ENCODE data around the gene LYL1. TPM values are rescaled to one million over a fixed set of nuclear protein-coding genes. Genes with fewer than 3 reads are reported as not detected.
A peak's percentile ranks its signal among the peaks of the same experiment; 100 is the strongest.

Gene LYL1
- total and polyA plus RNA-seq, 9 of the 15 experiments (the other 6 are each of a cell fraction or from before 2014, with no cell fraction given): 1.3 to 266 (median 34.0) TPM

DNA sequence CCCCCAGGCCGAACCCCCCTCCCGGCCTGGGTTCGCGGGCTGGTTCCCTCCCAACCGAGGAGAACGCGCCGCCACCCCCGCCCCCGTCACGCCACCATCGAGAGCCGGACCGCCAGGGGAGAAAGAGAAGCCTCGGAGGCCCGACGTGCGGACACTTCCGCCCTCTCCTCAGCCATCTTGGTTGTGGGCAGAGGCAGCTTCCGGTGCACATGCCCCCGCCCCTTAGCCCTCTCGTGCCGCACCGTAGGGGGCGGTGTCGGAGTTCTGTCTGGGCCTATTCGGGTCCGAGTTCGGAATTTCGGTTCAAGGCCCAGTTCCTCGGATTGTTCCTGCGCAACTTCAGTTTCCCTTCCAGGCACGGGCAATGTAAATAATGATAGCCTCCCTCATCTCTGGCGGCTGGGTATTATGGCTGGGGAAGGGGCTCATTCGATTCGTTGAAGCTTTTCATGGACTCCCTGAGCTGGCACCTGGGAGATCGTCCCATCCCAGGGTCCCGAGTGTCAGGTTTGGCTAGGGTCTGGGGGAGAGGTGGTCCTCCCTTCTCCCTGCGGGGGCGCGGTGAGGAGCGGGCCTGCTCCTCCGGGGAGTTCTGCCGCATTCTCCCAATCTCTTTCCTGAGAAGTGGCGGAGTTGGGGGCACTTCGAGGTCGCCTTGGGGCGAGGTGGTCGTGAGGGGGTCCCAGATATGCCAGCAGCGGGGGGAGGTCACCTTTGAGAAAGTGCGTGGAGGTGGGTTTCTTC lies 47.7 kb upstream of the LYL1 start, which contains the start of the genes IER2 and STX10 (continued):
- TF ChIP-seq, protein P1, sequence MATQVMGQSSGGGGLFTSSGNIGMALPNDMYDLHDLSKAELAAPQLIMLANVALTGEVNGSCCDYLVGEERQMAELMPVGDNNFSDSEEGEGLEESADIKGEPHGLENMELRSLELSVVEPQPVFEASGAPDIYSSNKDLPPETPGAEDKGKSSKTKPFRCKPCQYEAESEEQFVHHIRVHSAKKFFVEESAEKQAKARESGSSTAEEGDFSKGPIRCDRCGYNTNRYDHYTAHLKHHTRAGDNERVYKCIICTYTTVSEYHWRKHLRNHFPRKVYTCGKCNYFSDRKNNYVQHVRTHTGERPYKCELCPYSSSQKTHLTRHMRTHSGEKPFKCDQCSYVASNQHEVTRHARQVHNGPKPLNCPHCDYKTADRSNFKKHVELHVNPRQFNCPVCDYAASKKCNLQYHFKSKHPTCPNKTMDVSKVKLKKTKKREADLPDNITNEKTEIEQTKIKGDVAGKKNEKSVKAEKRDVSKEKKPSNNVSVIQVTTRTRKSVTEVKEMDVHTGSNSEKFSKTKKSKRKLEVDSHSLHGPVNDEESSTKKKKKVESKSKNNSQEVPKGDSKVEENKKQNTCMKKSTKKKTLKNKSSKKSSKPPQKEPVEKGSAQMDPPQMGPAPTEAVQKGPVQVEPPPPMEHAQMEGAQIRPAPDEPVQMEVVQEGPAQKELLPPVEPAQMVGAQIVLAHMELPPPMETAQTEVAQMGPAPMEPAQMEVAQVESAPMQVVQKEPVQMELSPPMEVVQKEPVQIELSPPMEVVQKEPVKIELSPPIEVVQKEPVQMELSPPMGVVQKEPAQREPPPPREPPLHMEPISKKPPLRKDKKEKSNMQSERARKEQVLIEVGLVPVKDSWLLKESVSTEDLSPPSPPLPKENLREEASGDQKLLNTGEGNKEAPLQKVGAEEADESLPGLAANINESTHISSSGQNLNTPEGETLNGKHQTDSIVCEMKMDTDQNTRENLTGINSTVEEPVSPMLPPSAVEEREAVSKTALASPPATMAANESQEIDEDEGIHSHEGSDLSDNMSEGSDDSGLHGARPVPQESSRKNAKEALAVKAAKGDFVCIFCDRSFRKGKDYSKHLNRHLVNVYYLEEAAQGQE (IDR thresholded peaks at IDR 0.05; ENCODE audit: borderline replicate concordance): peak; percentile 41; the same call in 1 of the 2 replicates
- TF ChIP-seq, protein P1 (CRISPR knock-in tag; IDR thresholded peaks at IDR 0.05; ENCODE audit: low read depth): 0 out of 2 replicates have a peak, but pooled peaks have one; percentile 26
- TF ChIP-seq ZBTB26 (CRISPR knock-in tag; IDR thresholded peaks at IDR 0.05) (no peak), CHAMP1 (IDR thresholded peaks at IDR 0.05) (no peak), MXI1 (IDR thresholded peaks at IDR 0.05; ENCODE audit: low read depth, low read length) (peak; percentile 76; the same call in 1 of the 2 replicates), ZNF121 (CRISPR knock-in tag; conservative IDR thresholded peaks at IDR 0.05) (no peak), SLC30A9 (CRISPR knock-in tag; IDR thresholded peaks at IDR 0.05) (no peak), DPF2 (IDR thresholded peaks at IDR 0.05) (no peak; the same call in 1 of the 2 replicates), PURB (CRISPR knock-in tag; IDR thresholded peaks at IDR 0.05; ENCODE audit: low read depth) (no peak), ZNF165 (CRISPR knock-in tag; IDR thresholded peaks at IDR 0.05; ENCODE audit: borderline replicate concordance) (no peak), GATAD2B (IDR thresholded peaks at IDR 0.05; ENCODE audit: borderline replicate concordance) (no peak), SP2 (IDR thresholded peaks at IDR 0.05; ENCODE audit: extremely low read depth, low read depth, low read length, poor library complexity, severe bottlenecking) (peak; percentile 96)
- TF ChIP-seq, protein P2, sequence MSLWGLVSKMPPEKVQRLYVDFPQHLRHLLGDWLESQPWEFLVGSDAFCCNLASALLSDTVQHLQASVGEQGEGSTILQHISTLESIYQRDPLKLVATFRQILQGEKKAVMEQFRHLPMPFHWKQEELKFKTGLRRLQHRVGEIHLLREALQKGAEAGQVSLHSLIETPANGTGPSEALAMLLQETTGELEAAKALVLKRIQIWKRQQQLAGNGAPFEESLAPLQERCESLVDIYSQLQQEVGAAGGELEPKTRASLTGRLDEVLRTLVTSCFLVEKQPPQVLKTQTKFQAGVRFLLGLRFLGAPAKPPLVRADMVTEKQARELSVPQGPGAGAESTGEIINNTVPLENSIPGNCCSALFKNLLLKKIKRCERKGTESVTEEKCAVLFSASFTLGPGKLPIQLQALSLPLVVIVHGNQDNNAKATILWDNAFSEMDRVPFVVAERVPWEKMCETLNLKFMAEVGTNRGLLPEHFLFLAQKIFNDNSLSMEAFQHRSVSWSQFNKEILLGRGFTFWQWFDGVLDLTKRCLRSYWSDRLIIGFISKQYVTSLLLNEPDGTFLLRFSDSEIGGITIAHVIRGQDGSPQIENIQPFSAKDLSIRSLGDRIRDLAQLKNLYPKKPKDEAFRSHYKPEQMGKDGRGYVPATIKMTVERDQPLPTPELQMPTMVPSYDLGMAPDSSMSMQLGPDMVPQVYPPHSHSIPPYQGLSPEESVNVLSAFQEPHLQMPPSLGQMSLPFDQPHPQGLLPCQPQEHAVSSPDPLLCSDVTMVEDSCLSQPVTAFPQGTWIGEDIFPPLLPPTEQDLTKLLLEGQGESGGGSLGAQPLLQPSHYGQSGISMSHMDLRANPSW (CRISPR knock-in tag; IDR thresholded peaks at IDR 0.05): no peak

Measured in K562 (cell line).